GM12875 (cell line): Measurements from ENCODE around the gene CZIB.

Source experiments
- H3K4me3 ChIP-seq: one replicate; pipeline ENCODE4 v1.5.1; 2011; ENCODE audit warnings: low read depth, low read length, control low read depth
- CTCF ChIP-seq: IDR thresholded peaks from 2 replicates; pipeline ENCODE4 v1.5.1; 2011; ENCODE audit warnings: low read depth, mild to moderate bottlenecking, control low read depth, inconsistent platforms, low read length, moderate library complexity, borderline replicate concordance; ENCODE audit not compliant: insufficient read depth

The CZIB gene

GRCh38 chr1:53165408-53165961, 54.9 kb downstream of the CZIB start:
- TF ChIP-seq CTCF = no peak
- H3K4me3 ChIP-seq = no peak overlapping the region
